Measurements from ENCODE around the gene GLRX.
"Not testable (repeated sequence)": the region's sequence is repeated elsewhere in the genome, so short reads cannot be mapped to it uniquely, and the experiment has no call there.

The GLRX gene

GRCh38 chr5:95852567-95852966 lies 30.0 kb upstream of the GLRX start:
- DNase-seq (ENCODE audit: low read depth in 2 of 2), result no peak

GRCh38 chr5:95851141-95851540 lies 28.6 kb upstream of the GLRX start:
- not testable (repeated sequence) for DNase-seq (ENCODE audit: low read depth in 2 of 2)

- no peak for DNase-seq (ENCODE audit: low read depth in 2 of 2)
Measured at GRCh38 chr5:95850391-95850894, 27.9 kb upstream of the GLRX start.

GRCh38 chr5:95848701-95849100 lies 26.2 kb upstream of the GLRX start:
- no peak for DNase-seq (ENCODE audit: low read depth in 2 of 2)

- DNase-seq (ENCODE audit: low read depth in 2 of 2), result no peak
Measured at GRCh38 chr5:95847261-95847592, 24.7 kb upstream of the GLRX start.

GRCh38 chr5:95846554-95847260 lies 24.2 kb upstream of the GLRX start:
- peak; percentile 48 to 56 for DNase-seq (ENCODE audit: low read depth in 2 of 2)

- DNase-seq (ENCODE audit: low read depth in 2 of 2), result no peak
Measured at GRCh38 chr5:95845391-95845790, 22.9 kb upstream of the GLRX start.

GRCh38 chr5:95843733-95844223 lies 21.3 kb upstream of the GLRX start:
- no peak for DNase-seq (ENCODE audit: low read depth in 2 of 2)

GRCh38 chr5:95842854-95843544 lies 20.5 kb upstream of the GLRX start:
- no peak for DNase-seq (ENCODE audit: low read depth in 2 of 2)

- no peak for DNase-seq (ENCODE audit: low read depth in 2 of 2)
Measured at GRCh38 chr5:95841914-95842812, 19.6 kb upstream of the GLRX start.

GRCh38 chr5:95840956-95841705 lies 18.6 kb upstream of the GLRX start:
- DNase-seq (ENCODE audit: low read depth in 2 of 2), result no peak

- DNase-seq (ENCODE audit: low read depth in 2 of 2), result no peak
Measured at GRCh38 chr5:95839658-95840057, 17.1 kb upstream of the GLRX start.

GRCh38 chr5:95838556-95838955 lies 16.0 kb upstream of the GLRX start:
- no peak for DNase-seq (ENCODE audit: low read depth in 2 of 2)

- DNase-seq (ENCODE audit: low read depth in 2 of 2), result no peak
Measured at GRCh38 chr5:95838001-95838520, 15.5 kb upstream of the GLRX start.

GRCh38 chr5:95837492-95837891 lies 15.0 kb upstream of the GLRX start:
- no peak for DNase-seq (ENCODE audit: low read depth in 2 of 2)

GRCh38 chr5:95836971-95837370 lies 14.4 kb upstream of the GLRX start:
- not testable (repeated sequence) for DNase-seq (ENCODE audit: low read depth in 2 of 2)

- no peak for DNase-seq (ENCODE audit: low read depth in 2 of 2)
Measured at GRCh38 chr5:95836544-95836943, 14.0 kb upstream of the GLRX start.

- no peak for DNase-seq (ENCODE audit: low read depth in 2 of 2)
Measured at GRCh38 chr5:95835682-95836385, 13.3 kb upstream of the GLRX start.

GRCh38 chr5:95832664-95833063 lies 10.1 kb upstream of the GLRX start:
- DNase-seq (ENCODE audit: low read depth in 2 of 2), result no peak

- no peak for DNase-seq (ENCODE audit: low read depth in 2 of 2)
Measured at GRCh38 chr5:95830226-95830625, 7.7 kb upstream of the GLRX start.

- no peak for DNase-seq (ENCODE audit: low read depth in 2 of 2)
Measured at GRCh38 chr5:95827892-95828246, 5.3 kb upstream of the GLRX start.
